Activated naive CD8-positive, alpha-beta T cell treated with anti-CD3 and anti-CD28 coated beads, Interleukin-2, amount 50 U/mL, for 24 hours (primary cell): ENCODE data around the gene GPR176.
"Not testable (repeated sequence)": the region's sequence is repeated elsewhere in the genome, so short reads cannot be mapped to it uniquely, and the experiment has no call there.

Experiments used
- ATAC-seq: fragments of 150-1000 bp; cut with Tn5 transposase; one replicate; pipeline ENCODE4 v1.10.0; 2021
- DNase-seq: peaks from one replicate; pipeline ENCODE4 v3.0.0; 2021
- H3K27ac Mint-ChIP-seq: one replicate; pipeline ENCODE4 v1.8.0; 2021; ENCODE audit warnings: mild to moderate bottlenecking, mixed read lengths
- H3K27me3 Mint-ChIP-seq: one replicate; pipeline ENCODE4 v1.8.0; 2021; ENCODE audit warnings: mixed read lengths
- H3K36me3 Mint-ChIP-seq: one replicate; pipeline ENCODE4 v1.8.0; 2021; ENCODE audit warnings: low read depth, mixed read lengths
- H3K4me1 Mint-ChIP-seq: one replicate; pipeline ENCODE4 v1.8.0; 2021; ENCODE audit warnings: mixed read lengths
- H3K4me3 Mint-ChIP-seq: one replicate; pipeline ENCODE4 v1.8.0; 2021; ENCODE audit warnings: mild to moderate bottlenecking, moderate library complexity, mixed read lengths
- H3K9me3 Mint-ChIP-seq: one replicate; pipeline ENCODE4 v1.8.0; 2021; ENCODE audit warnings: mixed read lengths

The GPR176 gene

DNA sequence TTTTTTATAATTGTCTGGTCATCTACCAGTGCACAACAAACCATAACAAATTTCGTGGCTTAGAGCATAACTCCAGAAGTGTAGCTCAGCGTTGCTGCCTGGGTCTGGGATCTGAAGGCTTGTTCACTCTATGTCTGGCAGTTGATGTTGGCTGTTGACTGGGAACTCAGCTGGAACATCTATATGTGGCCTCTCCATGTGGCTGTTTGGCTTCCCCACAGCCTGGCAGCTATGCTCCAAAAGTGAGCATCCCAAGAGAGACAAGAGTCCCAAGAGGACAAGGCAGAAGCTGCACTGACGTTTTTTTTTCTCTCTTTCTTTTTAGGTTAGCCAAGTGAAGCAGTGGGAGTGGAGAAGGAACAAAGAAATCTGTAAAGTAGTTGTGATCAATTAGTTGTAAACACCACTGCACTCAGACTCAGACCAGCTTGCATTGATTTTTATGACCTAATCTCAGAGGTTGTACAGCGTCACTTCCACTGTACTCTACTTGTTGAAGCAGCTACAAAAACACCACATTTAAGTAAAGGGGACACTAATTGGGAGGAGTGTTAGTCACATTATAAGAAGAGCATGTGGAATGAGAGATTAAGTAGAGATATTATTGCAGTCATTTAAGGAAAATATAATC is 2.5 kb upstream of the GPR176 start:
- DNase-seq = no peak
- Mint-ChIP-seq H3K36me3 (no peaks in the 10 kb centered on the region), H3K9me3 (peaks cover 6% of the 10 kb centered on the region), H3K4me3 (no peak overlapping the region), H3K27me3 (peaks cover 19% of the 10 kb centered on the region), H3K4me1 (peaks cover 29% of the 10 kb centered on the region), H3K27ac (no peak overlapping the region)
- no peak for ATAC-seq

DNA sequence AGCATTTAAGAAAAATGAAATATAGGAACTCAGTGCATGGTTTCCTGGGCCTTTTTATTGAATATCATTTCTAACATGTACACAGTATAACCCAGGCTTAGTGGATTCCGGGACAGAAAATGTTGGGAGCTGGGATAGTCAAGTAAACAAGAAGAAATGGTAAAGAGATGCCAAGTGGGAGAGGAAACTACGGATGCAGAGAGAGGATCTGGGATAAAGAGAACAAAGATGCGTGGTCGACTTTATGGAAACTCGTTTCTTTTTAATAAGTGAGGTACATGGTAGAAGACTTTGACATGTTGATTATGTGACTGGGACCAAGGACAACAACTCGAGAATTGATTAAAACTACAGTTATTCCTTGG is 1.2 kb upstream of the GPR176 start:
- Mint-ChIP-seq H3K9me3 (peaks cover 6% of the 10 kb centered on the region), H3K4me3 (peak overlapping the region; percentile 78), H3K4me1 (peaks cover 29% of the 10 kb centered on the region), H3K27ac (peak overlapping the region; percentile 76), H3K36me3 (no peaks in the 10 kb centered on the region), H3K27me3 (peaks cover 28% of the 10 kb centered on the region)
- DNase-seq (no peak), ATAC-seq (no peak)

DNA sequence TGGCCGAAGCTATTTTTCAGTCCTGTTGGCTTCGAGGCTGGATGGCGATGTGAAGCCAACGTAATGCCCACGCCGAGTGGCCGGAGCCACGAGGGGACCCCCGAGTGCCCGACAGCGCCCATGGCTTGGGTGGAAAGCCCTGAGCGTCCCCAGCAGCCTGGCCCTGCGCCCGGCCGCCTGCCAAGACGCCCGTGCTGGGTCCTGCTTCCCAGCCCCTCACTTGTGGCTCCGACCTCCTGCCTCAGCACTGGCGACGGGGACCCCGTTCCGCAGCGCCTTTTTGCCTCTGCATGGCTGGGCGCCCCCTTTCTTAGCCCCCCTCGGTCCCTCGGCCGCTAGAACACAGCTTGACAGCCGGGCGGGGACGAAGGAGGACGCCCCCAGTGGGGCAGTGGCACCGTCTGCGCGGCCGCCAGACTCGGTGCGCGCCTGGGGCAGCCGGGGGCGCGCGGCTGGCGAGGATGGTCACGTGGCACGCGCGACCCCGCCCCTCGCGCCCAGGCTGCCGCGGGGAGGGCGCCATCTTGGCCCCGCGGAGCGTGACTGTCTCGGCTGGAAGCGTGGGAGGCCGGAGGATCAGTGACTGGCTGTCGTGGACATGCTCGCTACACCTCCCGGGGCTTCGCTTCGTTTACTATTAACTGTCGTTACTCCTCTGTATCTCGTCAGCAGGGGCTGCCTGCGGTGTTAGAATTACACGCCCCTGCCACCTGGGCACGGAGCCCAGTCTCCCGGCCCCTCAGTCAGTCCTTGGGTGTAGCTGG is 626 bp upstream of the GPR176 start:
- peak overlapping the region; percentile 78 for H3K4me3 Mint-ChIP-seq
- peaks cover 26% of the 10 kb centered on the region for H3K4me1 Mint-ChIP-seq
- DNase-seq = peak; percentile 87
- H3K27me3 Mint-ChIP-seq = peaks cover 28% of the 10 kb centered on the region
- peak; percentile 88 for ATAC-seq
- peaks cover 6% of the 10 kb centered on the region for H3K9me3 Mint-ChIP-seq
- no peaks in the 10 kb centered on the region for H3K36me3 Mint-ChIP-seq
- peak overlapping the region; percentile 76 for H3K27ac Mint-ChIP-seq

DNA sequence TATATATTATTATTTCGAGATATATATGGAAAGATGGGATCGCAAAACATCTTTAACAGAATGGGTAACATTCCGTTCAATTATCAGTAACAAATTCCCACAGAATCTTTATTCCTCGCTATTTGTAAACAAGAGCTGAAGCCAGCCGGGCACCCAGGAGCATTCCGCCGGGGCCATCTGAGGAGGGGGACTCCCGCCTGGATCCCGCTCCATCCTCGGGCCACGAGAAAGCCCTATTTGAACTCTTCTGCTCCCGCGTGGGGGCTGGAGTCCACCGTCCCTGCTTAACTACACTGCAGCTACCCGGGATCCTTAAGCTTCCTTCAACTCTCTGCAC is 687 bp downstream of the GPR176 start:
- no peaks in the 10 kb centered on the region for H3K36me3 Mint-ChIP-seq
- no peak overlapping the region for H3K27ac Mint-ChIP-seq
- H3K4me1 Mint-ChIP-seq = peaks cover 18% of the 10 kb centered on the region
- no peak overlapping the region for H3K4me3 Mint-ChIP-seq
- peaks cover 30% of the 10 kb centered on the region for H3K27me3 Mint-ChIP-seq
- DNase-seq (no peak), ATAC-seq (no peak)
- peaks cover 10% of the 10 kb centered on the region for H3K9me3 Mint-ChIP-seq

DNA sequence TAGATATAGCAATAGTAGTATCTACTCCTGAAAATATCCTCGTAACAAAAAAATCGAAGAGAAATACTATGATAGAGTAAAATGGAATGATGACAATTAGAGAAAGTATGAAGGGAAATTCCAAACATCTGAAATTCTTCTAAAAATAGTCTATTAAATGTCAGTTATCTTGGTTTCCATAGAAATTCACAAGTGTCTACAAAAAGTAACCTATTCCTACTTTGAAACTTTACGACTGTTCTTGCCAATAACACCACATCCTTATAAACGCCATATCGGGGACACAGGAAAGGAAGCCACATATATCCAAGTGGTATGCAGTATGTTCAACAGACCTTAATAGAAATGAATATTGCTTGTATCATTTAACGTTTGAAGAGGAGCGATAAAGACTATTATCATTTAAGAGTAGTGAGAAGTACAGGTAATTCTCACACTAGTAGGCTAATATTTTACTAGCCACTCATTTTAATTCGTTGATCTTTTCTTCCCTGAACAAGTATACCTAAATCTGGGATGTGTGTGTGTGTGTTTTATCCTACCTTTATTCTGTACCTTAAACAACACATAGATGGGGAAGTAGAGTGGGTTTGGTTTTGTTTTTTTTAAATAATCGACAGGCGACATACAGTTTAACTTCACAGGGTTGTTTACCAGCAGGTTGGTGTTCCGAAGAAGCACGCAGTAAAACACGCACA is 1.2 kb downstream of the GPR176 start:
- Mint-ChIP-seq H3K4me3 (peak overlapping the region; percentile 41), H3K27ac (no peak overlapping the region), H3K27me3 (peaks cover 30% of the 10 kb centered on the region), H3K36me3 (no peaks in the 10 kb centered on the region), H3K4me1 (peaks cover 18% of the 10 kb centered on the region), H3K9me3 (peaks cover 10% of the 10 kb centered on the region)
- DNase-seq (no peak), ATAC-seq (no peak)

DNA sequence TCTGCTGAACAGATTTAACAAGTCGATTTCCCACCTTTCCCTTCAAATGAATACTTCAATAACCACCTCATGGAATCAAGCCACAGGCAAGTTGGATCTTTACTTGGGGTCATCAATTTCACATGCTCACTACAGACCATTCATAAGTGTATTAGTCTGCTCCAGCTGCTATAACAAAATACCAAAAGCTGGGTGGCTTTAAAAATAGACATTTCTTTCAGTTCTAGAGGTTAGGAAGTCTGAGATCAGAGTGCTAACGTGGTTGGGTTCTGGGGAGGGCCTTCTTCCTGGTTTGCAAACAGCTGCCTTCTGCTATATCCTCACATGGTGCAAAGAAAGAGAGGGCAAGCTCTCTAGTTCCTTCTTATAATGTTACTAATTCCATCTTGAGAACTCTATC is 5.1 kb downstream of the GPR176 start:
- Mint-ChIP-seq H3K4me1 (peaks cover 11% of the 10 kb centered on the region), H3K27ac (no peak overlapping the region), H3K36me3 (no peaks in the 10 kb centered on the region), H3K27me3 (peaks cover 30% of the 10 kb centered on the region), H3K4me3 (no peak overlapping the region), H3K9me3 (peaks cover 4% of the 10 kb centered on the region)
- ATAC-seq (no peak), DNase-seq (no peak)

DNA sequence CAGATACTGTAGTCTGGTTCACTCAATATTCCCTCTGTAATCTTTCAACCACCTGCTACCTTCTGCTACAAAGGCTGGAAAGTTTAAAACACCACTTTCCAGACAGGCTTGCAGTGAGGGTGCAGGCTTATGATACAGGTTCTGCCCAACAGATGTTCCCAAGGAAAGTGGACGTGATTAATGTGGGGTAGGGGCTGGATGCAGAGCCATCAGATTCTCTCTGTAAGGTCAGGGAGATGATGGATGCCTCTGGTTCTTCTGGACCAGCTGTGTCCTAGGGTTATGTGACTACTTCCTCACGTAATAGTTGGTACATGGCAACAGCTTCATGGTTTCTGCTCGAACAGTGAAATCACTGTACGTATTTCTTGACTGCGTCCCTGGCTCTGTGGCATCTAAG is 11.1 kb downstream of the GPR176 start:
- ATAC-seq (no peak), DNase-seq (no peak)
- H3K27me3 Mint-ChIP-seq = peaks cover 1% of the 10 kb centered on the region
- no peak overlapping the region for H3K27ac Mint-ChIP-seq
- H3K4me3 Mint-ChIP-seq = no peak overlapping the region
- peaks cover 4% of the 10 kb centered on the region for H3K4me1 Mint-ChIP-seq
- H3K9me3 Mint-ChIP-seq = no peaks in the 10 kb centered on the region
- H3K36me3 Mint-ChIP-seq = no peaks in the 10 kb centered on the region

DNA sequence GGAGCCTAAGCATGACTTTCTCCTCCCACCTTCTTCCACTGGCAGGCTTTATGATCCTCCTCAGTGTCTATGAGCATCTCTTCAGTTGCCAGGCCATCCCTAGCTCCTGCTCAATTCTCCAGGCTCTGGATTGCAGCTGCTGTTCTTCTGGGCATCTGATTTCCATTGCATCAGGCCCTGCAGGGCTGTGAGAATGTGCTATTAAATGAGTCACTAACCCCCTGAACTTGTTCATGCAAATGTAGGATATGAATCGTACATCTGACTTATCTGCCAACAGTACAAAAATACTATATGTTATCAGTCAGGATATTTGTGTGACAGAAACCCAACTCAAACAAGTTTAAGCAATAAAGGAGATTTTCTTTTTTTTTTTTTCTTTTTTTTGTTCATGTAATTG is 11.9 kb downstream of the GPR176 start:
- DNase-seq (no peak), ATAC-seq (peak; percentile 72)
- Mint-ChIP-seq H3K4me3 (no peak overlapping the region), H3K27me3 (peaks cover 1% of the 10 kb centered on the region), H3K27ac (no peak overlapping the region), H3K4me1 (peaks cover 4% of the 10 kb centered on the region), H3K9me3 (no peaks in the 10 kb centered on the region), H3K36me3 (no peaks in the 10 kb centered on the region)

DNA sequence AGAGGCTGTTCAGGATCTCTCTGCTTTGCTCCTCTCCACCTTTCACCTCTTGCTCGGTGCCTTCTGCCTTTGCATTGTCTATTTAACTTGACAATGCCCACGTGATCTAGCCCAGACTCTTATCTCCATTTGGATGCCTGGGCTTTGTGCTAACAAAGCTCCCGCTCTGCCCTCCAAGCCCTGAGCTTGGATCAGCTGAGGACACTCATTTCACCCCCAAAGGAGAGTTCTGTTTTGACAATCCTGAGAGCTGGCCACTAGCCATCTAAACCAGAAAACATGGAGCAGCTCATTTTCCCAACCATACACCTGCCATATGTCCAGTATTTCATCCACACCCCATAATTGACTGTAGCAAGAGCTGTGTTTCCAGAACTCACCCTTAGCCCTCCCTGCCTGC is 12.8 kb downstream of the GPR176 start:
- ATAC-seq (no peak), DNase-seq (no peak)
- peaks cover 4% of the 10 kb centered on the region for H3K4me1 Mint-ChIP-seq
- H3K36me3 Mint-ChIP-seq = no peaks in the 10 kb centered on the region
- H3K9me3 Mint-ChIP-seq = no peaks in the 10 kb centered on the region
- H3K27ac Mint-ChIP-seq = no peak overlapping the region
- H3K4me3 Mint-ChIP-seq = no peak overlapping the region
- peaks cover 1% of the 10 kb centered on the region for H3K27me3 Mint-ChIP-seq

DNA sequence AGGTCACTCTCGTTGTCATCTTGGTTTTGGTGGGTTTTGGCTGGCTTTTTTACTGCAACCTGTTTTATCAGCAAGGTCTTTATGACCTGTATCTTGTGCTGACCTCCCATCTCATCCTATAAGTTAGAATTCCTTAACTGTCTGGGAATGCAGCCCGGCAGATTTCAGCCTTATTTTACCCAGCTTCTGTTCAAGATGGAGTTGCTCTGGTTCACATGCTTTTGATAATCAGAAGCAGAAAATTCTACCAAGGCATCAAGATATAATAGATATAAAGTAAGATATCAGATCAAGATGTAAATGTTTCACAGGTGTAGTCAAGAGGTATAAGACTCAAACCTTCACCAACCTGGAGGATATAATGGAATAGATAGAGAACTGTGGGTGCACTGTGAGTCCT is 16.0 kb downstream of the GPR176 start:
- Mint-ChIP-seq H3K27ac (no peak overlapping the region), H3K4me3 (no peak overlapping the region), H3K9me3 (no peaks in the 10 kb centered on the region), H3K27me3 (peaks cover 5% of the 10 kb centered on the region), H3K4me1 (peaks cover 4% of the 10 kb centered on the region), H3K36me3 (no peaks in the 10 kb centered on the region)
- no peak for DNase-seq
- no peak for ATAC-seq

DNA sequence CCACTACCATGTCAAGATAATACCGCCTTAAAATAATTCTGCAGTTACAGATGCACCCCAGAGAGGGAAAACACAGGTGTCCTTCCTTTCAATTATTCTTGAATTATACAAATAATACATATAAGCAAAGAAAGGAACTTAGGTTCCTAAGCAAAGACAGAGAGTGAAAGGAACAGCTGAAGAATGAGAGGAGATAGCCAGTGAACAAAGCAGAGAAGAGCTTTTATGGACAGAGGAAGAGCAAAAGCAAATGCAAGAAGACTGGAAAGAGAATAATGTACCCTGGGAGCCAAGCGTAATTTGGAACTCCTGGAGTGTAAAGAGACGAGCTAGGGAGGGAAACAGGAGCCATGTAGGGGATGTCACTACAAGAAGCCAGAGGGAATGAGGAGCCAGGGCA is 21.7 kb downstream of the GPR176 start:
- H3K4me3 Mint-ChIP-seq = no peak overlapping the region
- H3K27me3 Mint-ChIP-seq = peaks cover 9% of the 10 kb centered on the region
- no peaks in the 10 kb centered on the region for H3K9me3 Mint-ChIP-seq
- DNase-seq (no peak), ATAC-seq (no peak)
- no peaks in the 10 kb centered on the region for H3K4me1 Mint-ChIP-seq
- no peaks in the 10 kb centered on the region for H3K36me3 Mint-ChIP-seq
- H3K27ac Mint-ChIP-seq = no peak overlapping the region

DNA sequence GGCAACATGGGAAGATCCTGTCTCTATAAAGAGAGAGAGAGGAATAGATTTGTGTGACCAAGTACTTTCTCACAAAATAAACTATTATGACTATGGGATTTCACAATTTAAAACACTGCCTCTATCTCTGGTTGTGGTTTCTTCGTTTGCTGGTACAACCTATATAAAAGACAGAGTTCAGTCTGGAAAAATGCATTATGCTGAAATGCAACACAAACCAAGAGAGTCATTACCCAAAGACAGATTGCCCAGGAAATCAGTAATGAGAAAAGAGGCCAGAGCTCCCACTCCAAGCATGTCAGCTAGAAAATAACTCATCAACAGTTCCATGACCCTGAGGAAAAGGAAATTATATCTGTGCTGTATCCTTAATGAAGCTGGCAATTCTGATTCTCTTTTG is 23.2 kb downstream of the GPR176 start:
- Mint-ChIP-seq H3K36me3 (no peaks in the 10 kb centered on the region), H3K27ac (no peak overlapping the region), H3K4me1 (no peaks in the 10 kb centered on the region), H3K27me3 (peaks cover 9% of the 10 kb centered on the region), H3K4me3 (no peak overlapping the region), H3K9me3 (no peaks in the 10 kb centered on the region)
- DNase-seq = no peak
- no peak for ATAC-seq

DNA sequence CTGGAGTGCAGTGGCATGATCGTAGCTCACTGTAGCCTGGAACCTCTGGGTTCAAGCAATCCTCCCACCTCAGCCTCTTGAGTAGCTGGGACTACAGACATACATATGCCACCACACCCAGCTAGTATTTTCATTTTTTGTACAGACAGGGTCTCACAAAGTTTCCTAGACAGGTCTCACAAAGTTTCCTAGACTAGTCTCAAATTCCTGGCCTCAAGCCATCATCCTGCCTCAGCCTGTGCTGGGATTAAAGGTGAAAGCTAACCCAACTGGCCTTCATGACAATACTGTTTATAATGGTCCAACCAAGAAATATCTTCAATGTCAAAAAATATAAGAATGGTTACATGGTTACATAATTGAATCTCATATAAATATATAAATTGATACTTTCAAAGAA is 24.0 kb downstream of the GPR176 start:
- ATAC-seq (no peak), DNase-seq (no peak)
- no peaks in the 10 kb centered on the region for H3K9me3 Mint-ChIP-seq
- no peaks in the 10 kb centered on the region for H3K4me1 Mint-ChIP-seq
- H3K27me3 Mint-ChIP-seq = peaks cover 9% of the 10 kb centered on the region
- no peak overlapping the region for H3K4me3 Mint-ChIP-seq
- no peaks in the 10 kb centered on the region for H3K36me3 Mint-ChIP-seq
- H3K27ac Mint-ChIP-seq = no peak overlapping the region

DNA sequence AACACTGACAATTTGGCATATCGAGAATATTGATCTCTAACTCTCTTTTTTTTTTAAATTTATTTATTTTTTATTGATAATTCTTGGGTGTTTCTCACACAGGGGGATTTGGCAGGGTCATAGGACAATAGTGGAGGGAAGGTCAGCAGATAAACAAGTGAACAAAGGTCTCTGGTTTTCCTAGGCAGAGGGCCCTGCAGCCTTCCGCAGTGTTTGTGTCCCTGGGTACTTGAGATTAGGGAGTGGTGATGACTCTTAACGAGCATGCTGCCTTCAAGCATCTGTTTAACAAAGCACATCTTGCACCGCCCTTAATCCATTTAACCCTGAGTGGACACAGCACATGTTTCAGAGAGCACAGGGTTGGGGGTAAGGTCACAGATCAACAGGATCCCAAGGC is 27.0 kb downstream of the GPR176 start:
- not testable (repeated sequence) for H3K9me3 Mint-ChIP-seq

DNA sequence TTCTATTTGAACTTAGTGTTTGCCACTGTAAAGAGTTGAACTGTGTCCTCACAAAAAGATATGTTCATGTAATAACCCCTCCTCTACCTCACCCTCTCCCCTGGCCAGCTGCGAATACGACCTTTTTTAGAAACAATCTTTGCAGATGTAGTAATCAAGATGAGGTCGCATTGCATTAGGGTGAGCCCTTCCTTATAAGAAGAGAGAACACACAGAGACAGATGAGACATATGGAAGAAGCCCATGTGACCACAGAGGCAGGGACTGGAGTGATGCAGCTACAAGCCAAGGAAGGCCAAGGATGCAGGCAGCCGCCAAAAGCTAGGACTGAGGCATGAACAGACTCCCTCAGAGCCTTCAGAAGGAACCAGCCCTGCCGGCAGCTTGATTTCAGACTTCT is 27.6 kb downstream of the GPR176 start:
- Mint-ChIP-seq H3K4me3 (no peak overlapping the region), H3K36me3 (no peaks in the 10 kb centered on the region), H3K9me3 (no peaks in the 10 kb centered on the region), H3K27ac (no peak overlapping the region), H3K4me1 (no peaks in the 10 kb centered on the region), H3K27me3 (peaks cover 4% of the 10 kb centered on the region)
- ATAC-seq (no peak), DNase-seq (no peak)

More for the DNA sequence above, 27.0 kb downstream of the GPR176 start:
- not testable (repeated sequence) for H3K27ac Mint-ChIP-seq, H3K4me1 Mint-ChIP-seq, ATAC-seq, H3K4me3 Mint-ChIP-seq, DNase-seq, H3K27me3 Mint-ChIP-seq, H3K36me3 Mint-ChIP-seq
